Measurements from ENCODE around the gene PADI3. TPM values are rescaled to one million over a fixed set of nuclear protein-coding genes. Genes with fewer than 3 reads are reported as not detected.

Gene PADI3
- total and polyA plus RNA-seq, 2 donors (not counting 3 experiments of a cell fraction or from before 2014, with no cell fraction given): not detected

- H4K20me1 ChIP-seq (replicated peaks; ENCODE audit: control insufficient read depth, extremely low read depth, insufficient read depth, low read length): no peaks in the 10 kb centered on the region
- H3K4me3 ChIP-seq (replicated peaks in 1 of 3; ENCODE audit: insufficient read depth in 1 of 3, low read depth in 1 of 3, low read length in 3 of 3): no peak overlapping the region
- no peak overlapping the region for H3K27ac ChIP-seq (ENCODE audit: insufficient read depth, low read depth, low read length)
- FAIRE-seq: no peak
- no peak for TF ChIP-seq FOS (IDR thresholded peaks at IDR 0.05; ENCODE audit: borderline replicate concordance, insufficient read depth, low read length)
- TF ChIP-seq GATA2 (IDR thresholded peaks at IDR 0.05; ENCODE audit: insufficient read depth, insufficient read length, low read depth, low read length): no peak
- TF ChIP-seq POLR2AphosphoS5 (IDR thresholded peaks at IDR 0.05; ENCODE audit: insufficient read depth, low read depth, low read length): no peak
- TF ChIP-seq MYC (IDR thresholded peaks at IDR 0.05; ENCODE audit: low read depth, low read length): no peak
- no peak for TF ChIP-seq POLR2A (IDR thresholded peaks at IDR 0.05; ENCODE audit: low read depth, low read length)
- no peak for TF ChIP-seq EZH2 (IDR thresholded peaks at IDR 0.05; ENCODE audit: borderline replicate concordance, low read depth, low read length, severe bottlenecking)
- no peak for TF ChIP-seq MAX (IDR thresholded peaks at IDR 0.05; ENCODE audit: insufficient read depth, insufficient read length)
- TF ChIP-seq JUN (IDR thresholded peaks at IDR 0.05; ENCODE audit: borderline replicate concordance, insufficient read depth, insufficient read length, low read depth): no peak
- no peak for TF ChIP-seq CTCF (IDR thresholded peaks at IDR 0.05; ENCODE audit: extremely low read depth in 1 of 2, insufficient read depth in 1 of 2, low read depth in 1 of 2, low read length in 2 of 2)
- no TSS peak for BruUV-seq (replicated peaks)
- dilution Hi-C loops (cut with MboI; ENCODE audit: extremely low pct_ligation_motif_present, low sequenced_read_pairs) (no loop called here), intact Hi-C loops (cut with micrococcal nuclease) (no loop called here)
- H3K4me2 ChIP-seq (ENCODE audit: insufficient read depth, low read length): no peak overlapping the region
- H3K9me1 ChIP-seq (replicated peaks; ENCODE audit: control insufficient read depth, extremely low read depth, insufficient read depth, low read length): no peaks in the 10 kb centered on the region
- H2AFZ ChIP-seq (ENCODE audit: low read depth, low read length): no peak overlapping the region
- no peaks in the 10 kb centered on the region for H3K9me3 ChIP-seq (replicated peaks; ENCODE audit: control insufficient read depth, insufficient read depth, low read length)
- POLR2A ChIA-PET: no interaction called here
- H3K27me3 ChIP-seq (ENCODE audit: control insufficient read depth in 2 of 2, insufficient read depth in 2 of 2, low read length in 2 of 2): peaks cover 4 to 8% of the 10 kb centered on the region in 2 experiments
- CTCF ChIA-PET: no interaction called here
- H3K4me1 ChIP-seq (ENCODE audit: control insufficient read depth, extremely low read depth, insufficient read depth, low read length): no peaks in the 10 kb centered on the region
- no peak overlapping the region for H3K9ac ChIP-seq (replicated peaks; ENCODE audit: extremely low read depth, insufficient read depth, low read length)
- no peak for DNase-seq (ENCODE audit: low read depth, low spot score)
- H3K36me3 ChIP-seq (ENCODE audit: control insufficient read depth in 2 of 2, extremely low read depth in 1 of 2, insufficient read depth in 2 of 2, low read length in 2 of 2): no peaks in the 10 kb centered on the region
- no peaks in the 10 kb centered on the region for H3K79me2 ChIP-seq (ENCODE audit: control insufficient read depth, insufficient read depth, low read length)
These were observed 5.6 kb upstream of the PADI3 start for GRCh38 chr1:17243274-17243673.

Measured in endothelial cell of umbilical vein (primary cell).